Left lobe of liver (tissue), 2 donors: ENCODE results near the gene ATP6V1F. TPM values are rescaled to one million over a fixed set of nuclear protein-coding genes. Genes with fewer than 3 reads are reported as not detected.

ENCODE experiments used
- ATAC-seq: fragments of 200-7000 bp; cut with Tn5 transposase; one replicate; pipeline ENCODE4 v1.9.1; 2020; ENCODE audit warnings: mild to moderate bottlenecking, moderate library complexity
- DNase-seq: peaks from one replicate; pipeline ENCODE4 v3.0.0-alpha.2; 2020; ENCODE audit warnings: low spot score
- total RNA-seq: library from RNA; stranded (reverse); gene quantifications from one replicate; pipeline ENCODE4 v1.2.1, GENCODE V29; 2021
- donor health status: DM: no; HTN: no; CAD: no; lungs with moderate emphysema.
- donor health status: DM: no; HTN: yes; CAD: no.

Gene ATP6V1F
- total RNA-seq, 1 donor from 2014 or later, result 28.2 TPM

- no peak for DNase-seq
These were observed 14.9 kb upstream of the ATP6V1F start for GRCh38 chr7:128847721-128848211.

GRCh38 chr7:128848289-128849155 lies 14.1 kb upstream of the ATP6V1F start:
- ATAC-seq, result no peak
- no peak for DNase-seq

More at GRCh38 chr7:128847721-128848211, 14.9 kb upstream of the ATP6V1F start:
- no peak for ATAC-seq

GRCh38 chr7:128849156-128849515 lies 13.5 kb upstream of the ATP6V1F start:
- DNase-seq (no peak), ATAC-seq (no peak)

- ATAC-seq (peak; percentile 54), DNase-seq (no peak)
These were observed 12.7 kb upstream of the ATP6V1F start for GRCh38 chr7:128849804-128850490.

GRCh38 chr7:128852537-128853254 lies 10.0 kb upstream of the ATP6V1F start:
- ATAC-seq, result no peak

GRCh38 chr7:128853799-128854198 lies 8.9 kb upstream of the ATP6V1F start:
- no peak for DNase-seq

More at GRCh38 chr7:128852537-128853254, 10.0 kb upstream of the ATP6V1F start:
- no peak for DNase-seq

GRCh38 chr7:128854396-128854795 lies 8.3 kb upstream of the ATP6V1F start:
- DNase-seq, result no peak
- no peak for ATAC-seq

More at GRCh38 chr7:128853799-128854198, 8.9 kb upstream of the ATP6V1F start:
- ATAC-seq, result no peak

GRCh38 chr7:128855559-128855958 lies 7.1 kb upstream of the ATP6V1F start:
- ATAC-seq, result no peak
- DNase-seq, result no peak

GRCh38 chr7:128856001-128856718 lies 6.5 kb upstream of the ATP6V1F start:
- DNase-seq (no peak), ATAC-seq (no peak)

GRCh38 chr7:128858380-128859231 lies 4.0 kb upstream of the ATP6V1F start:
- ATAC-seq, result no peak

GRCh38 chr7:128859232-128860157 lies 3.2 kb upstream of the ATP6V1F start:
- DNase-seq (no peak), ATAC-seq (no peak)

More at GRCh38 chr7:128858380-128859231, 4.0 kb upstream of the ATP6V1F start:
- DNase-seq, result no peak

- DNase-seq (no peak), ATAC-seq (no peak)
These were observed 2.2 kb upstream of the ATP6V1F start for GRCh38 chr7:128860158-128861073.

- ATAC-seq (no peak), DNase-seq (no peak)
These were observed 592 bp upstream of the ATP6V1F start for GRCh38 chr7:128861957-128862570.

- peak; percentile 51 for ATAC-seq
- DNase-seq, result no peak
These were observed 855 bp downstream of the ATP6V1F start for GRCh38 chr7:128863433-128863989.

GRCh38 chr7:128865303-128865702 lies 2.6 kb downstream of the ATP6V1F start:
- no peak for ATAC-seq
- no peak for DNase-seq

GRCh38 chr7:128865996-128866877 lies 3.6 kb downstream of the ATP6V1F start:
- no peak for DNase-seq
- no peak for ATAC-seq
